GM21360 (cell line): ENCODE measurements around the gene METRNL.
"Not testable (repeated sequence)": the region's sequence is repeated elsewhere in the genome, so short reads cannot be mapped to it uniquely, and the experiment has no call there.

Experiments used
- ATAC-seq: cut with Tn5 transposase; IDR thresholded peaks from one replicate; pipeline ENCODE4 v1.9.1; 2021; ENCODE audit warnings: mild to moderate bottlenecking, moderate library complexity; ENCODE audit not compliant: unreplicated experiment

The METRNL gene

DNA sequence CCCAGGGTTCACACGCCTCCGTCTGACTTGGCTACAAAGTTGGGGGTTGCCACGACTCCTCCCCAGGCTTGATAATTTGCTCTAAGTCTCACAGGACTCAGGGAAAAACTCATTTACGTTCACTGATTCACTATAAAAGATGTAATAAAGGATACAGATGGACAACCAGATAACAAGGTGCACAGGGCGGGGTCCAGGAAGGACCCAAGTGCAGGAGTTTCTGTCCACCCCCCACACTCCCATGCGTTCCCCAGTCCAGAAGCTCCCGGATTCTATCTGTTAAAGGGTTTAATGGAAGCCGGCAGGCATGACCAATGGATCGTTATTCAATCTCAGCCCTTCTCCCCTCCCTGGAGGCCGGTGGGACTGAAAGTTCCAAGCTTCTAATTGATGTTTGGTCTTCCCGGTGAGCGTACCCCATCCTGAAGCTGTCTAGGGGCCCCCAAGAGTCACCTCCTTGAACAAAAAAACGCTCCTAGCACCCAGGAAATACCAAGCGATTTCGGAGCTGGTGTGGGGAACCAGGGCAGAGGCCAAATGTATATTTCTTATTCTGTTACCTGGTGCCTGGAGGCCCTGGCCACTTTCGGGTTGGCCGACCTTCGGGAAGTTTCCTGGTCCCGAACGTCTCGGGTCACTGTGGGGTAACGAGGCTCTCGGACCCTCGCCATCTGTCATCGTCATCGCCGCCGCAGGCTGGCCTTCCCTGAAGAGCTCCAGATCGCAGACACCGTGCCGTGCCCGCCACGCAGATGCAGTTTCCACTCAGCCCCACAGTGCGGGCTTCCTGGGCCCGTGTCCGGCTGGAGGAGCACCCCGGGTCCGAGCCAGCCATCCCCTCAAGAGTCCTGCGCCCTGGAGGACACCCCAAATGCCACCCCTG, 13.5 kb upstream of the METRNL start:
- no peak for ATAC-seq

DNA sequence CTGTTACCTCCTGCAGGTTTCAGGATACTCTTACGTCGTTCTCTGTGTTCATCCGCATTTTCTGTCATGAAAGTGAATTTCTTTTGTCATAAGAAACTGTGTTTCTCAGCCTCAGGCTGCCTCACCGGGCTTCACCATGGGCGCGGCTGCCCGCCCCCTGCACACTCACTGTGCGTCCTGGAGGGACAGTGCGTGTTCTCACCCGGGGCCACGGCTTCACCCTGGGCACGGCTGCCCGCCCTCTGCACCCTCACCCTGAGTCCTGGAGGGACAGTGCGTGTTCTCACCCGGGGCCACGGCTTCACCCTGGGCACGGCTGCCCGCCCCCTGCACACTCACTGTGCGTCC, 12.9 kb upstream of the METRNL start:
- ATAC-seq: not testable (repeated sequence)

DNA sequence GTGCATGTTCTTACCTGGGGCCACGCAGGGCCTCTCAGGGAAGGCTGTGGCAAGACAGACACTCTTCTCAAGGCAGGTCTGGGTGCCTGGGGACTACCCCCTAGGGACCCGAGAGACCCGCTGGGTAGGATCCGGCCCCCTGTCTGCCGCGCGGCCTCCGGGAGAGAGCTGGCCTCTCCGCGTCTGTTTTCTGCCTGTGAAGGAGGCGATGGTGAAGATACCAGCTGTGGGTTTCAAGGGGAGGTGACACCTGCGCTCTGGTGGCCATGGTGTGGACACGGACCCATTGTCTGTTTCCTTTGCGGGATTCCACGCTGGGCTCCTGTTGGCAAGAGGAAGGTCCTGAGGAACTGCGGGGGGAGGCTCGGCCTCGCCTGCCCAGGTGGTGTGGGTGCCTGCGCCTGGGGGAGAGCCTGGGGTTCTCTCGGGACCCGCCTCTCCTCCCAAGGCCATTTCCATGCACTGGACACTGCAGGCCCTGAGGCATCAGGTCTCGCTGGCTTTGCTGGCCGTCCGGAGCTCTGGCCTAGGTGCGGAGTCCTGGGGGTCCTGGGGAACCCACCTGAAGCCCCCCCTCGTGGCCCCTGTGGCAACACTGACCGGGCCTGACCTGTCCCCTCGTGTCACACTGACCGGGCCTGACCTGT, 12.2 kb upstream of the METRNL start:
- ATAC-seq: no peak

DNA sequence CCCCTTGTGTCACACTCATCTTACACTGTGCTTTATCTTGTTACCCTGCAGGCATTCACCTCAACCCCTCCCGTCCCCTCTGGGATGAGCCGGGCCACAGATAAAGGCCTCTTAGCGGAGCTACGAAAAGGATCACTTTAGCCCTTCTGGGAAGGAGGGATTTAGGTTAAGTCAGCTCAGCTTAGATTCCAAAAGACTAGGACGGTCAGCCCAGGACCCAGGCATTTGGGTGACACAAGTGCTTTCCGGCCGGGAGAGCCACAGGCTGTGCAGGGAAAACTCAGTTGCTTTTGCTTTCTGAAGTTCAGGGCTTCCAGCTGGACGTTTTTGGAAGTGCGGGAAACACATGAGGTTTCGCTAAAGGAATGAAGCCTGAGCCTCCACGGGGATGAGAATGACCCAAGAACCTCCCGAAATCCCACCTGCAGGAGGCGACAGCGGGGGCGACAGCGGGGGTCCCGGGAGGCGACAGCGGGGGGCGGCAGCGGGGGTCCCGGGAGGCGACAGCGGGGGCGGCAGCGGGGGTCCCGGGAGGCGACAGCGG, 11.6 kb upstream of the METRNL start:
- no peak for ATAC-seq

DNA sequence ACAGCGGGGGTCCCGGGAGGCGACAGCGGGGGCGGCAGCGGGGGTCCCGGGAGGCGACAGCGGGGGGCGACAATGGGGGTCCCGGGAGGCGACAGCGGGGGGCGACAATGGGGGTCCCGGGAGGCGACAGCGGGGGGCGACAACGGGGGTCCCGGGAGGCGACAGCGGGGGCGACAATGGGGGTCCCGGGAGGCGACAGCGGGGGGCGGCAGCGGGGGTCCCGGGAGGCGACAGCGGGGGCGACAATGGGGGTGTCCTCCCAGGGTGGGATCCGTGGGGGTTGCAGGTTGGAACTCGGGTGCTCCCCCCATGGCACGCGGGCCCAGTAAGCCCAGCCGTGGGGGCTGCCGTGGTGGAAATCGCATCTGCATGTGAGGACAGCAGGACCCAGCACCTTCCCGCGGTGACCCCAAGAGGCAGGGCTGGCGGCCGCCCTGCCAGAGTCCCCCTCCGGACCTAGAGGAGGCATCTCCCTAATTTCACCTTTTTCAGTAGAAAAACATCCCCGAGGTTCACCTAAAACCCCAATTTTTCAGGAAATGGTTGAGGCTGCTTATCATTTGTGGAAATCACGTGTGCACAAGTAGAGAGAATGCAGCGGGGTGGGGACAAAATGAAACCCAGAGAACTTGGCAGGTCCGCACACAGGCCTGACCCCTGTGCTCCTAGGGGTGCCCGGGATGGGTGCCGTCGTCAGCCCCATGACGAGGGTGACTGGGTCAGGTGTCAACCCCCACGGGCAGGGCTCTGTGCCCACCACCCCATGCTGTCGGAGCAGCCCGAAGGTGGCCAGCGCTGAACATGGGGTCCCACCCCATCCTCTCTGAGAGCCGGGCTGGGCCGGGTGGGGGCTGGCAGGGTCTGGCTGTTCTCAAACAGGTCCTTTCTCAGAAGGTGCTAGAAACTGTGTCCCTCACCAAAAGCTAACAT, 10.5 kb upstream of the METRNL start:
- no peak for ATAC-seq

DNA sequence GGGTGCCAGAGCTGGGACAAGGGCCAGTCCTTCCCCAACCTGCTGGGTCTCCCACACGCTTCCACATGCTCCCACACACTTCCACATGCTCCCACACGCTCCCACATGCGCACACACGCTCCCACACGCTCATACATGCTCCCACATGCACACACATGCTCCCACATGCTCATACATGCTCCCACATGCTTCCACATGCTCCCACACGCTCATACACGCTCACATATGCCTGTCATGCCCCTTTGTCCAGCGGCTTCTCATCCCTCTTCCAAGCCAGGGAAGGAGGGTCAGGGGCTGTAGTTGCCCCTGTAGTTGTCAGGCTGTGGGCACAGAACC, 9.9 kb upstream of the METRNL start:
- no peak for ATAC-seq

DNA sequence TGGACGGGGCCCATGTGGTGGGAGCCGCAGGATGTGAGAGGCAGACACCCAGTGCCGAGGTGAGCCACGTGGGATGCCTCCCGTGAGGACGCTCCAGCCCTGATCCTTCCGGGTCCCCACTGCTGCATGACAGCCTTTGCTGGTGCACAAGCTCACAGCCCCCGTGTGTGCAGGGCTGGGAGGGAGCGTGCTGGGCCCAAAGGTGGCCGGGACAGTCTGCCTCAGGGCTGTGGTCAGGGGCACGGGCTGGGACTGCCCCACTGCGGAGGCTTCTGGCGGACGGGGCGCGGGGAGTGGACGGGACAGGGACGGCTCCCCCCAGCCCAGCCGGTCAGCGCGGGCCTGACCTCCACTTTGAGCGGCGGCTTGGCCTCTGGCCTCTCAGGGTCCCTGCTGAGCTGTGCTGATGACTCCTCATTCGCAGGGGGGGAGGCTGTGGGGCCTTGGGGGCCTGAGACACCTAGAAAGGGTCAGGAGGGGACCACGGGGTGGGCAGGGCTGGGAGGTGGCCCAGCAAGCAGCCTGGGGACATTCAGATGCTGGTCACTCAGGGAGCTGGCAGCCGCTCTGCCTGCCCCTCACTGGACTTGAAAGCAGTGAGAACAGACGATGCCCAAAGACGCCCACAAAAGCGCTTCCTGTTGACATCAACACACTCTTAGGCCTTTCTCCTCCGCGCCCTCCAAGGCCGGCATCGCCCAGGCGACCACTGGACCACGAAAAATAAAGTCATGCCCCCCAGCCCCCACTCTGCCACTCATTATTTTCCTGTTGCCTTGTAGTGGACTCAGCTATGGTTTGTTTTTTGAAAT, 9.3 kb upstream of the METRNL start:
- ATAC-seq: no peak

DNA sequence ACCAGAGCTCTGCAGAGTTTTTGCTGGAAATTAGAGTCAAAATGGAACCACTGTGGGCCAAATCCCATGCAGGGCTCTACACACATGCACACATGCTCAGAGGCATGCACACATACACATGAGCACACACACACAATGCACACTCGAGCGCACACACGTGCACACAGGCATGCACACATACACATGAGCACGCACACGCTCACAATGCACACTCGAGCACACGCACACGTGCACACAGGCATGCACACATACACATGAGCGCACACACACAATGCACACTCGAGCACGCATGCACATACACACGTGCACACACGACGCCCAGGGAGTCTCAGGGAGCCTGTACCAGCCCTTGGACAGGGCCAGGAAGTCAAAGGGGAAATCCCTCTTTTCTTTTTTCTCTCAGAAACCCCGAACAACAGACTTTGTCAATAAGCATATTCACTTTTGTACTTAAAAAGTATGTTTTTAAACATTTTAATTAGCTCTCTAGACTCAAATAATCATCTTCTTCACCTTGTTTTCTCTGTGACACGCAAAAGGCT, 8.5 kb upstream of the METRNL start:
- no peak for ATAC-seq

DNA sequence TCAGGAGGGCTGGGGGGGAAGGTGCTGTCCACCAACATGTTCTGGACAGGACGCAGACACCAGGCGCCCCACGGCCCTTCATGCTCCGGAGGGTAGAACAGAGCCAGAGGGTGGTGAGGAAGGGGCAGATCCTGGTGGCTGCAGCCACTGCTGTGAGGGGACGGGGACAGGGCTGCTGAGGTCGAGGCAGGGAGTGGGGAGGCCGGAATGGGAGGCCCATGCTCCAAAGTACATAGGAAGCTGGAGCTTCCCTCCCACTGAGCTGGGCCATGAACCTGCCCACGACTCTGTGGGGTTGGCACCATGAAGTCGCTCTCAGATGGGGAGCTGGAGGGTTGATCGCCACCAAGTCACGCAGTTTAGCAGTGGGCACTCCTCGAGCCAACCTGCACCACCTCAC, 8.0 kb upstream of the METRNL start:
- ATAC-seq: no peak

DNA sequence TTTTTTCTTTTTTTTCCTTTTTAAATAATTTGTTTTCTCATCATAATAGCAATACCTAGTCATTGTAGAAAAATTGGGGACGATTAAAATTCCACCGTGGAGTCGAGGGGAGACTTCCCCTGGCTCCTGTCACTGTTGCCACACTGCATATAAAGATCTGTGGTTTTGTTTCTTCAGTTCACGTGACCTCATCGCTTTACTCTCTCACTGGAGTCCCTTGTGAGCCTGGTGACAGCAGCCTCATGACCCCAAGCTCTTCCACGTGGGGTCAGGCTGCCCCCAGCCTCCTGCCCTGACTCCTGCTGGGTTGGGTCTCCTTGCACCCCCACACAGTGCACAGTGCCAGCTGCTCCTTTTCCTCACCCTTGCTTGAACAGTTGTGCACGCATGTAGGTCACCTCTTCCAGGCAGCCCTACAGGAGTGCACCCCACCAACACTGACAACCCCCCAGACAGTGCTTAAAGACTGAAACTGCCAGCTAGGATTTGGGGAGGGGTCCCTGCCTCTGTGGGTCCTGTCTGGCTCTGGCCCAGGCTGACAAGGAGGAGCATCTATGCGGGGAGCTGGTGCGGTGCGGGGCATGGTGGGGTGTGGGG, 7.3 kb upstream of the METRNL start:
- ATAC-seq: no peak

DNA sequence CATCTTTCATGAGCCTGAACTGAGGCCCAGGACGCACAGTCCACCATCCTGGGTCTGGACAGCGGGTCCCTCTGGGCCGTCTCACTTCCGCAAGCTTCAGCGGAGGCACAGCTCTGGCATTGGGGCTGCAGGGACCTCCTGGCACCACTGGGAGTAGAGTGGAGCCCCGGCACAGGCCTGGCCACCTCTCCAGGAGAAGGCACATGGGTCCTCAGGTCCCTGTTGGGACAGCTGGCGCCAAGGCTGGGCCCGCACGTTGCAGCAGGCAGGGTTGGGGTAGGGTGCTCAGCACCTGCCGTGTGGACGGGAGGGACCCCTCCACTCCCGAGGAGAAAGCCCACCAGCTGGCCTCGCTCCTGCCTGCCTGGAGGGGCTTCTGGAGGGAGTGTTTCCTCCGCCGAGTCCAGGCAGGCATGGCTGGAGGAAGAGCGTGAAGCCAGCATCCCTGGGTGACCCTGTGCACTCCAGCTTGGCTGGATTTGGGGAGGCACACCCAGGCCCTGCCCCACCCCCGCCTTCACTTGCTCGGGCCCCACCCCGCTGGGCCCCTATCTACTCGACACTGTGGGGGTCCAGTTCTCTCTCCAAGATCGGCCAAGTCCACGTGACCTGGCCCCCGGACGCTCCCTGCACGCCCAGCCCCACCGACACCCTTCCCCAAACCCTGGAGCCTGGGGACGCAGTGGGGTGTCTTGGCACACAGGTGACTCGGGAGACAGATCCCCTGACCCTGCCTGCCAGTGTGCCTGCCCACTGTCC, 6.6 kb upstream of the METRNL start:
- no peak for ATAC-seq

DNA sequence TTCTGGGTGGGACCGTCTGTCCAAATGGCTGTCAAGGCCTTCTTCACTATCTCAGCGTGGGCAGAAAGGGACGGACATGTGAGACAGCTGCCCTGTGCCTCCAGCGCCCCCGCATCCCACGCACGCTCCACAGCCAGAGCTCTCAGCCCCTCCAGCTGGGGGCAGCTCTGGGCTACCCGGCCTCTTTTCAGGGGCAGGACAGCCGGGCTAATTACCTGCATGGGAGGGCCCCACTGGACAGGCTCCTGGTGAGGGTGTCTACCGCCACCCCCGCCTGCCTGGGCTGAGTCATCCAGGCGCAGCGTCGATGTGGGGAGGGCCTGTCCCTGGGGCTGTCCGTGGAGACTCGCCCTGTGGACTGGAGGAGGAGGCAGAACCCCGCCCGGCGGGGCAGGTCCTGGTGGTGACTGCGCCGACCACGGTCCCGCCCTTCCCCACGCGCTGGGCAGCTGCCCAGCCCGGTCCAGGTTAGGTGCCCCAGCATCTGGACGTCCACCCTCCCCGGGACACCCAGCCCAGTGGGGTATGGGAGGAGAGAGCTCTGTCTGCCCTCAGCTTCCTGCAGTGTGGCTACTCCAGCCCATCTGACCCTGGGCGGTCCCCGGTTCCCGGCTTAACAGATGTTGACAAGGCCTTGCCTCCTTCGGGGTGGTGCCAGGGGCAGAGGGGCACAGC, 5.9 kb upstream of the METRNL start:
- ATAC-seq: no peak

DNA sequence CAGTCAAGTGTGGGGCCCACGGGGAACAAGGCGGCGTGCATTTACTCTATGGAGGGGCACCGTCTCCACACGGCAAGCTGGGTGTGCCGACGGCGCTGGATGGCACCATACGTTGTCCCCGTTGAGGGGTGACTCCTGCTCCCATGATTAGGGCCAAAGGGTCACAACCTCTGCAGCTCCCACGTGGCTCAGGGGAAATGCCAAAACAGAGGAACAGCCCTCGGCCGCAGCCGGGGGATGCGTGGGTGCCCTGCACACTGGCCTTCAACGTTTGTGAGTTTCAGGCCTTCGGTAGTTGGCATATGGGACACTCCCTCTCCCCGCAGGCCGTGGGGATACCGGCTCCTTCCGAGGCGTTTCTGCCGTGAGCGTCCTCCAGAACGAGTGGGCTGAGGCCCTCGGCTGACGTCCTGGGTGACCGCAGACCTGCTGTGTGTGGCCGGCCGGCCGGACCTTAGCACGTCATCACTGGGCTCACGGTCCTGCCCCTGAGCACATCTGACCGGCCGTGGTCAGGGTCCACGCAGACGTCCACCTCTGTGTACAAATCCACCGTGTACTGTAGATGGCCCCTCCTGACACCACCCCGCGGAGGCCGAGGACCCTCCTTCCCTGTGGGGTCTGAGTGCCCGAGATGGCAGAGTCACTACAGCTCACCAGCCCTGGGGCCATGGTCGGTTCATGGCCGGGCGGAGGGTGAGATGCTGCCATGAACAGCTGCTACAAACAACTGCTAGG, 4.8 kb upstream of the METRNL start:
- no peak for ATAC-seq

DNA sequence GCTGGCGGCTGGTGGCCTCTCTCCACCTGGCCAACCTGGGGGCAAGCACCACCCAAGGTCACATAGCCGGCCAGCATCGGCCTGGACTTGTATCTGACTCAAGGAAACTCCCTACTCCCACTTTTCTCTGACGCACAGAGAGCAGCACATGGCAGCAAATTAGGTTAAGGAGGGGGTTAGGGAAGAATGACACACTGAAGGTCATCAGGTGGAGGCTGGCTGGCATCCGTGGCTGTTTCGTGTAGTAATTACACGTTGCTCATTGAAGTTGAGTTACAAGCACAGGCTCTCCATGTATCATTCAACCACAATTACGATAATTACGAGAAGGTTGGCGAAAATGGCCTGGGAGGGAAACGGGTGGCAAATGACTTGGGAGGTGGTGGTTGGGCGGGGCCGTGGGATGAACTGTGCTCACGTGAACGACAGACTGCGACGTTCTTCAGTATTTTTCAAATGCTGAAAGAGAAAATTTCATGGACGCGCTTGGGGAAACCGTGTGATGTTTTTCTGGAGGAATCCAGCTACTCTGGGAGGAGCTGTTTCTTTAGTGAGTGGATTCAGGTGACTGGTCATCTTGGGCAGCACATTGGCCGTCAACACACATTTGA, 4.0 kb upstream of the METRNL start:
- ATAC-seq: no peak

DNA sequence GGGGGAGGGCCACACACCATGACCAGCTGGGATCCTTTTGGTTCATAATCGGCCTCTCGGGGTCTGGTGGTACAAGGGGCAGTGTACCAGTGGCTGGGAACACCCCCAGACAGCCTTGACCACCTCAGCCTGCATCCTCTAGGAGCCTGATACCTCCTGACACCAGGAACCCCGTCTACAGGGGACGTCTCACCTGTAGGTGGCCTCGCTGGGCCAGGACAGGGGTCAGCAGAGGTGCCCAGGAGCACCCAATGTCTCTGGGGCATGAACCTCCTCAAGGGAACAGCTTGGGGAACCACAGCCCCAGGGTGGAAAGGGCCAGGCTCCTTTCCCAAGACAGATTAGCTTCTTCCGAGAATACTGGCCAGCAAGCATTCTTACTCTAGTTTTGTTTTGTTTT, 2.5 kb upstream of the METRNL start:
- ATAC-seq: no peak

DNA sequence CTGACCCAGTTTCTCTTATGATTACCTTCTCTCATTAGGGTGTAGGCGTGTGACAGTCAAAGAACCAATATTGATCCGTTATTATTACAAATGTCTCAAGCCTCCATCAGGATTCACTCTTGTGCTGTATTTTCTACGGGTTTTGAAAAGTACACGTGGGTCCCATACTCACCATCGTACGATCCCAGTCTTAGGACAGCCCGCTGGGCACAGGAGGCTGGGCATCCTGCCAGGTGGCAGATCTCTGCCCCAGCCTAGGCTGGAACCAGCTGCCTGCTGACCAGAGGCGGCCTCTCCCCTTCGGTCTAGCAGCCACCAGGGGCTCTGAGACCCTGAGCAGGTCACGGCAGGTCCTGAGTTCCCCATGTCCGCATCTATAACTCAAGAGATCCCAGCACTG, 2.0 kb upstream of the METRNL start:
- ATAC-seq: no peak

DNA sequence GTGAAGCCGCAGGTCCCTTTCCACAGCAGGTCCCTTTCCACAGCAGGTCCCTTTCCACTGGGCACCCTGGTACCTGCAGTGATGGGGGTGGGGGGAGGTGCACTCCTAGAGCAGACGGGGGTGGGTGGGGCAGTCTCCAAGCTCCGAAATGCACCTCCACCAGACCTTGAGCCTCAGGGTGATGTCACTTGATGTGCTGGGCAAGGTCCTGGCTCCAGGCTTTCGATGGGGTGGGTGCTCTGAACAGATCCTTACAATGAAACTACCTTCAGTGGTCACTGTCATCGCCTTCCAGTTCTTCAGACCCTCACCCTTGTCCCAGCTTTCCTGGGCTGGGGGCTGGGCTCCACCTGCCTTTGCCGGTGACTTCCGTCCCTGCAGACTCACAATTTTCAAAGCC, 1.5 kb upstream of the METRNL start:
- ATAC-seq: no peak
